NCI-H2029 treated with DMSO at 0.1 percent for 48 hours (cell line): ENCODE measurements around the gene SPTBN5.
A peak's percentile ranks its signal among the peaks of the same experiment; 100 is the strongest.

Experiments used
- DNase-seq: peaks from one replicate; lab custom pipeline; 2025; lab: John Stamatoyannopoulos, UW

SPTBN5 gene

DNA sequence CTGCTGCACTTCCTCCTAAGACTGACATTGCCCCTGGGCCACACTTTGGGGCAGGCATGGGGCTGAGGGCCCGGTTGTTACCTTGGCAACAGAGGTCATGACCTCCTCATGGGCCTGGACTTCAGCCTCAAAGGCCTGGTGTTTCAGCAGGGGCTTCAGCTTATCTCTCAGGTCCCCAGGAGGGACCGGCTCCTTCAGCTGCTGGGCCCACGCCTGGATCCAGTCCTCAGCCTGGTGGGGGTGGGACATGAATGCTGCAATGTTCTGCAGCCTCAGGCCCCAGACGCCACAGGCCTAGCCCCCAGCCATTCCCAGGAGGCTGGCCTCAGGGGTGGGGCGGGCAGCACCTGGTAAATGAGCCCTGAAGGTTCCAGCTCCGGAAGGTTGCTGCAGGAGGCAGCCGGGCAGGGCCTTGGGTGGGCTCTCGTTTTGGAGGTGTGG is 27.6 kb downstream of the SPTBN5 start:
- no peak for DNase-seq

DNA sequence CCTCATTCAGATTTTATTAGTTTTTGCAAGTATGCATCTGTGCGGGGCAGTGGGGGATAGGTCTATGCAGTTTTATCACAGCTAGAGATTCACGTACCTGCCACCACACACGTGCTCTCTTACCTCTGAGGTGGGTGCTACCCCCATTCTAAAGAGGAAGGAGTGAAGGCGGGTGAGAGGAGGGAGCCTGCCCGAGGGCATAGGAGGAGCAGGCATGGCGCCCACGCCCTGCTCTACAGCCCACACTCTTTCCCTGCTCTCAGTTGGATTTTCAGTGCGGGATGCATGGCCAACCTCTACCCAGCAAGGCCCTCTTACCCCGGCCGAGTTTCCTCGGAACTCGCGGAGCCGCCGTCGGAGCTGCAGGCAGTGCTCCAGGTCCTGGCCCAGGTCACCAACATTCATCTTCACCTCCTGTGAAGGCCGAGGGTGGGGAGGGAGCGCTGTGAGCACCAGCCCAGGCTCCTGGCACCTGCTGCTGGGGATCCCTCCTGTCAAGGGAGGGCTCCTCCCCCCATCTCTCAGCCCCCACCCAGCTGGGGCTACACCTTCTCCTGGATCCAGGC is 28.3 kb downstream of the SPTBN5 start:
- DNase-seq: no peak

DNA sequence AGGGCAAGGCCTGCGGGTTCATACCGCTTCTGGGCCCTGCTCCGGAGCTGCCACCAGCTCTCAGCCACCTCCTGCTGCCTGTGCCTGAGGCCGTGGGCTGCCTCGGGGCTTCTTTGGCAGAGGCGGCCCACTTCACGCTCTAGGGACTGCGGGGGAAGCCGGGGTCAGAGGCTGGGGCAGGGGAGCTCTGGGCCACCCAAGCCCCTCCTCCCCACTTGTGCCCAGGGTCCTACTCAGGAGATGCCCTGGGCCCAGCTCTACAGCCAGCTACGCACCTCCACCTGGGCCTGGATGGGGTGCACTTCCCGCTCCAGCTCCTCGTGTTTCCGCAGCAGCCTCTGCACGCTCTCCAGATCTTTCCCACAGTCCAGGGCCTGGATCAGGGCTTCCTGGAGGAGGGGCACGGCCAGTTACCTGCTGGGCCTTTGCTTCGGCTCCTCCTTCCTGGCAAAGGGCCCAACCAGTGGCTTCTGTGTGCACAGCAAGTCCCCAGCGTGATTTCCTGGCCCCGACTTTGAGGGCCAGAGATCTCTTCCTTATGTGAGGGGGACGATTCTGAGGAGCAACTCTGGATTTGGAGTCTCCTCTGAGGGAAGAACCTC is 31.2 kb downstream of the SPTBN5 start:
- DNase-seq: peak; percentile 16

DNA sequence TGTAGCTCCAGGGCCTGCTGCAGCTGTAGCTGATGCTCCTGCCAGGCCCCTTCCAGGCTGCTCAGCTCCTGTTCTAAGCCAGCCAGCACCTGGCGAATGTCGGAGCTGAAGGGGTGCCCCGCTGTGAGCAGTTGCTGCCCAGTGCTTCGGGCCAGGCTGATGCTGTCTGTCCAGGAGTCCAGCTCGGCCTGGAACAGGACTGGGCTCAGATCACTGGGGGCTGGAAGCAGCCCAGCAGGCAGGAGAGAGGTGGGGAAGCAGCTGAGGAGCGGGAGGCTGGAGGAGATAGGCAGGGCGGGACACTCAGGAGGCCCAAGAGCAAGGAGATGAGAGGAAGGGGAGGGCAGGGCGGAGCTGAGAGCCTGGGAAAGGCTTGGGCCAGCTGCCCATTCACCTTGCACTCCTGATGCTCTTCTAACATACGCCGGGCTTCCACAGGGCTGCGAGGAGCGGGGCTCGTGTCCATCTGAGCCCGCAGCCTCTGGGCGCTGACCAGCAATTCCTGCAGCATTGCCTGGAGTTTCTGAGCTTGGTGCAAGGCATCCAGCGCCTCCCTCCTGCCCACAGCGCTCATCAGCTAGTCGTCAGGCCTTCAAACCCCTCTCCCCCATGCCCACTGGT is 32.0 kb downstream of the SPTBN5 start:
- DNase-seq: no peak

DNA sequence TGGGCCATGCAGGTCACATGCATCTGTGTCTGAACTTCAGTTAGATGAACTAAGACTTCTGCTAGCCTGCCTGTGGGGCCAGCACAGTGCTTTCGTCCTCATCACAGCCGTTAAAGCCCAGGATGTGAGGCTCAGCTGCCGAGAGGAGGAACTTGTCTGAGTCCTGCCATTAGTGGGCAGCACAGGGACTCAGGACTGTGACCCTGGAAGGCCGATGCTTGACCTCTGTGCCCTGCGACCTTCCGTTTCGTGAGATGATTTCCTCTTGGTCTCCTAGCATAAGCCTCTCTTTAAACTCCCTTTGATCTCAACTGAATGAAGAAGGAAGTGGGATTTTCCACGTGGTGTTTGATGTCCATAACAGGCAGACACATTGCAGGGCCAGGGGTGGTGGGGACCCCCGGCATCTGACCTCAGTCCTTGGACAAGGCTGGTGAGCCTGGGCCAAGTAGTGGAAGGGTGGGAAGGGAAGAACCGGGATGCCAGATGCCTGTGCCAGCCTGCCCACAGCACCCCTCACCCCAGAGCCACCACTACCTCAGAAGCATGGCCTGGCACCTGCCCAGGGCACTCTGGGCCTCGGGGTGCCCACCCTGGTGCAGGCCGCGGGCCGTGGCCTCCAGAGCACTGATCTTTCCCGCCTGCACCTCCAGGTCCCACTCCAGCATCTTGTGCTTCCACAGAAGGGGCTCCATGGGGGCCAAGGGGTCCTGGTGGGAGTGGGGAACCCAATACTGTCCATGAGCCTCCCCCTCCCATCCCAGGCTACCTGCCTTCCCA is 33.6 kb downstream of the SPTBN5 start:
- no peak for DNase-seq

DNA sequence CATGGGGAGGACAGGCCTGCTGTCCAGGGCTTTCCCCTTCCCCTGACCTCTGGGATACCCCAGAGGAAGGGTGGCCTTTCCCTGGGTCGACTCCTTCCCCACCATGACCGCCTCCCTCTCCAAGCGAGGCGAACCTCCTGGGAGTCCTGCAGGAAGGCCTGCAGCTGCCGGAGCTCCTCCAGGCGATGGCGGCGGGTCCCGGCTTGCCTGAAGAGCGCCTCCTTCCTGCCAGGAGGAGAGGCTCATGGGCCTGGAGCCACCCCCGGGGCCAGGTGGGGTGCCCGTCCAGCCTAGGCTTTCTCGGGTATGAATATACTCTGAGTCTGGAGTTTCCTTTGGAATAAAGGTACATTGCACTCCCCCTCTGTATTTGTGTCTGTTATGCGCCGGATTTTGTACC is 35.1 kb downstream of the SPTBN5 start:
- no peak for DNase-seq

DNA sequence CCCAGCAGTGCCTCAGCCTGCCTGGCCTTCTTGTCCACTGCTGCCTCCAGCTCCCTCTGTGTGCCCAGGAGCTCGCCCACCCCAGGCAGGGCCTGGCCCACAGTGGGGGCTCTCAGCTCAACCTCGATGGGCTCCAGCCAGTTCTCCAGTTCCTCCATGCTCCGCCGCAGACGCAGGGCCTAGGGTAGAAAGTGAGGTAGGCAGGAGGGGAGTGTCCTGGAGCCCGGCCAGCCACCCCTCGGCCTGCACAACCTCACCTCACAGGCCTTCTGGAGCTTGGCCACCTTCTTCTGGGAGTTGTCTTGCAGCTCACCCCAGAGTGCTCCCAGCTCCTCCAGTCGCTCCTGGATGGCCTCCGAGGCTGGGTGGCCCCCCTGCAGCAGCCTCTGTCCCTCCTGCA is 36.5 kb downstream of the SPTBN5 start:
- no peak for DNase-seq

DNA sequence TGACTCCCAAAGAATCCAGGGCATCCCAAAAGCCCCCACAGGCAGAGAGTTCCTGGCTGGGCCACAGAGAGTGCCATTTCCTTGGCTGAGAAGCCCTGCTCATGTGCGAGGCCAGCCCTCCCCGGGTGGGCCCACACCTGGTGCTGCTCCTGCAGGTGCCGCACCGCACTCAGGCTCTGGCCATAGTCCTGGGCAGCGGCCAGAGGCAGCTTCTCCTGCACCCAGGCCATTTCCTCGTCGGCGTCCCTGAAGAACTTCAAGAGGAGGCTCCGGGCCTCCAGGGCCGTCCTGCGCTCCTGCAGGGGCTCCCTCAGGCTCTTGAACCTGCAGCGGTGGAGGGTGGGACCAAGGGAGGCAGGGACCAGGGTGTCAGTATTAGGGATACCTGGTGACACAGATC is 37.1 kb downstream of the SPTBN5 start:
- DNase-seq: no peak

DNA sequence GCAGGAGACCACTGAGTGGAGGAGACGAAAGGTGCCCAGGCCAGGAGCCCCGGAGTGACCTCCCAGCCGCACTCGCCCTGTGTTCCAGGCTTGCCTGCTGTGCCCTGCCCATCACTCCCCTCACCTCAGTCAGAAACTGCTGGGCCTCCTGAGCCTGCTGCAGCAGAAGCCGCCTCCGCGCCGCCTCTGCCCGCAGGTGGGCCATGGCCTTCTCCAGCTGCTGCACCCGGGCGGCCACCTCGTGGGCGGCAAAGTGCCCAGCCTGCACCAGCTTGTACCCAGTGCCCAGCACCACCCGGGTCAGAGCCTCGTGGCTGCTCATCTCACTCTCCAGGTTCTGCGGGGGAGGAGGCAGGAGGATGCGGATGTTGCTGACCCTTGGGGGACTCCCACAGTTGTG is 37.6 kb downstream of the SPTBN5 start:
- DNase-seq: no peak

DNA sequence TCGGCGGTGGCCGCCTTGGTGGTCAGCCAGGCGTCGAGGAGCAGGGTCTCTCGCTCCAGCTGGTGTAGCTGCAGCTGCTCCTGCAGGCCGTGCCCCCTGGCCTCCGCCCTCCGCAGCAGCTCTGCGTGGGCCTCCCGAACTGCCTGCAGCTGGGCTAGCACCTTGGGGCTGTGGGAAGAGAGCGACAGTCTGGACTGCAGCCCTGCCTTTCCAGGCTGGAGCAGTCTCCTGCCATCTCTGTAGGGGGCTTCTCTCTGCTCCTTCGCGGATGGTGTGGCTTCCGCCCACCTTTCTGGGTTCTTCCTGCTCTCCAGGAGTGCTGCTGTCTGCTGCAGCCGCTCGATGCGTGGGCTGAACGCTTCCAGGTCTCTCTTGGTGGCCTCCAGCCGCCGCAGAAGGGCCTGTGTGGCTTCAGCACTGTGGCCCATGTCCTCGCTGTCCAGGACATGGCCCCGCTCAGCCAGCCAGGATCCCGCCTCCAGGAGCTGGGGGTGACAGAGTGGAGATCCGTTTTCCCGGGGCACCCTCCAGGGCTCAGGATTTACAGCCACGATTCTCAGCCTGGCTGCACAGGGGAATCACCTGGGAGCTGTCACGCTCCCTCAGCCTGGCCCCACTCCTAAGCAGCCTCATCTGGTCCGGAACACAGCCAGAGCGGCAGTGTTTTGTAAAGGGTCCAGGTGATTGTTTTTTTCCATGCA is 38.4 kb downstream of the SPTBN5 start:
- no peak for DNase-seq

DNA sequence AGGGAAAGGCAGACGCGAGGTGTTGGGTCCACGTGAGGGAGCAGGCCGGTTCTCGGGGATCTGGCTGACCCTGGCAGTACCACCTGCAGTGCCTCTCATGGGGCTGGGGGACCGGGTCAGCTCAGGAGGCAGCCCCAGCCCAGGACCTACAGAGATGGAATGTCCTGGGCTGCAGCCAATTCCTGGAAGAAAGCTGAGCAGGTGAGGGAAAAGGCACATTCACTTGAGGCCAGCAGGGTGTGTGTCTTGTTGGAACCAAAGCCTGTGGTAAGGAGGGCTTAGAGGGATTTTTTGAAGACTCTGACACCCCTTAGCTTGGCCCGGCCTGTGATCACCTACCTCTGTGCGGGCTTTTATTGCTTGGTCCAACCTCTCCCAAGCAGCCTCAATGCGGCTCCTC is 39.4 kb downstream of the SPTBN5 start:
- no peak for DNase-seq

DNA sequence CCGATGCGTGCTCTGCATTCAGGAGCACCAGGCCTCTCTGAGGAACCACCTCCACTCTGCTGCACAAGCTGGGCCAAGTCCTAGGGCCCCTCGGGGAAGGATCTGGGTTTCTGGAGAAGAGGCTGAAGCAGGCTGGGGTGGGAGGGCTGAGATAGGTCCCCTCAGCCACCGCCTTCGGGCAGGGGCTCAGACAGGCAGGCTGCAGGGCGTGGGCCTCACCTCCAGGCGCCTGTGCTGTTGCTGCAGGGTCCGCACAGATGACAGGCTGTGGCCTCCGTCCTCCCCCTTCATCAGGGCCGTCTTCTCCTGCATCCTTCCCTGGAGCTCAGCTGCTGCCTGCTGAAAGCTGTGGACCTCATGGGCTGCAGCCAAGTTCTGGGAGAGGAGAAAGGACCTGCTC is 40.0 kb downstream of the SPTBN5 start:
- no peak for DNase-seq

DNA sequence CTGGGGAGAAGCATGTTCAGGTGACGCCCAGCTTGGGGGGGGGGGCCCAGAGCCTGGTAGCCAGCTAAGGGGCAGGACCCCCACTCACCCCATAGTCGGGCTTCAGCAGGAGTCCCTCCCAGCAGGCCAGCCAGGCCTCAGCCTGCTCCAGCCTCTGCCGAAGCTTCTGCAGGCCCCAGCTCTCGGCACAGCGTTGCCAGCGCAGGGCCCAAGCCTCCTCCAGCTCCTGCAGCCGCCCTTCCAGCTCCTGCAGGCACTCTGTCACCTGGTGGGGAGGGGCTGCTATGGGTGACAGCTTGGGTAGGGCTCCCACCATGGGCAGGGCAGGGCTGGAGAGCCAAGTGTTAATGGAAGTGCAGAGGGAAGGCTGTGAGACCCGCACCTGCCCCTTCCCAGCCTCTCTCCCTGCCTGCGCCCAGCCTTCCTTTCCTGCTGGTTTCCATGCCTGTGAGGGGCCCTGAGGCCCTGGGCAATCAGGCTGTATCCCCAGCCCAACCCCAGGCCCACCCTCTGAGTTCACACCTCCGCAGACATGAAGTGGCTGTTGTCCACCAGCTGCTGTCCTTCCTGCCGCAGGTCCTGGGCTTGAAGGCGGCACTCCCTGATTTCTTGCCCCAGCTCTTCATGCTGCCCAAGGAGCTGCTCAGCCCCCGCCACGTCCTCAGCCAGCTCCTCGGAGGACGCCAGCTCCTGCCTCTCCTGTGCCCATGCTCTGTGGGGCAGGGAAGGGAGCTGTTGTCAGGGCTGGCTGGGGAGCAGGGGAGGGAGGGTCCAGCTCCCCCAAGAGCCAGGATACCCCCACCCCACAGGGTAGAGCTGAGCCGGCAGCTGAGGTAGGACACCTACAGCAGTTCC is 40.9 kb downstream of the SPTBN5 start:
- DNase-seq: no peak

DNA sequence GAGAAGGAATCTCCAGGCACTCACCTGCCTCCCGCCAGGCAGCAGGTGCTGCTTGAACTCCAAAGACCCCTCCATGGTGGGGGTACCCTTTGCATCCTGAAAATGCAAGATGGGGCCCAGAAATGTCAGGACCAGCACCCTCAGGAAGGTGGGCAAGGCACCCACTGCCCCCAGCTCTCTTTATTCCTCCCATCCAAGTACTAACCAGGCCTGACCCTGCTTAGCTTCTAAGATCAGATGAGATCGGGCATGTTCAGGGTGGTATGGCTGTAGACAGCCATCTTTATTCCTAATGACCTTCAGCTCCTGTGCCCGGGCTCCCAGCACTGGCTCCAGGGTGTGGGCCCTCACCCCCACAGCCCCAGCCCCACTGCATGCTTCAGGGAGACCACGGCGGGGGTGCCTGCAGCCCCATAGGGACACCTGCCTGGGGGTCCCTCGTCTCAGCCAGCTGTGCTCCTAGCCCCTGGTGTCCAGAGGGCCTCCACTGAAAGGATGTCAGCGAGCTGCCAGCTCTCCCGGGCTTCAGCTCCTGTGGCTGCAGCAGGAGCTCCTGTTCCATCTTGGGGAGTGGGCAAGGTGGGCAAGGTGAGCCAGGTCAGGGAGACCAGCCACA is 42.0 kb downstream of the SPTBN5 start:
- DNase-seq: no peak

DNA sequence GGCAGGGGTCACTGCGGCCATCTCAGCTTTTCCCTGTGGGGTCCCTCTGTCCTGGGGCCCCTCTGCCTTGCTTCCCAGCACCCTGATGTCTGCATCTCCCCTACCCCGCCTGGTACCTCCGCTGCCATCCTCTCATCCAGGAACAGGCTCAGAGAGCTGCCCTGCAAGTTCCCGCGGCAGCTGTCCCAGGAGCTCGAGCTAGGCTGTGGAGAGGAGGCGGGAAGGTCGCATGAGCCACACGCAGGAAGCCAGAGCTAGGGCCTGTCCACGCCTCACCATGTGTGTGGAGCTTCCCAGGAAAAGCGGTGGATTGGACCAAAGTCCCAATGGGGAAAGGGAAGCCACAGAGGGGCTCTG is 42.7 kb downstream of the SPTBN5 start:
- no peak for DNase-seq

DNA sequence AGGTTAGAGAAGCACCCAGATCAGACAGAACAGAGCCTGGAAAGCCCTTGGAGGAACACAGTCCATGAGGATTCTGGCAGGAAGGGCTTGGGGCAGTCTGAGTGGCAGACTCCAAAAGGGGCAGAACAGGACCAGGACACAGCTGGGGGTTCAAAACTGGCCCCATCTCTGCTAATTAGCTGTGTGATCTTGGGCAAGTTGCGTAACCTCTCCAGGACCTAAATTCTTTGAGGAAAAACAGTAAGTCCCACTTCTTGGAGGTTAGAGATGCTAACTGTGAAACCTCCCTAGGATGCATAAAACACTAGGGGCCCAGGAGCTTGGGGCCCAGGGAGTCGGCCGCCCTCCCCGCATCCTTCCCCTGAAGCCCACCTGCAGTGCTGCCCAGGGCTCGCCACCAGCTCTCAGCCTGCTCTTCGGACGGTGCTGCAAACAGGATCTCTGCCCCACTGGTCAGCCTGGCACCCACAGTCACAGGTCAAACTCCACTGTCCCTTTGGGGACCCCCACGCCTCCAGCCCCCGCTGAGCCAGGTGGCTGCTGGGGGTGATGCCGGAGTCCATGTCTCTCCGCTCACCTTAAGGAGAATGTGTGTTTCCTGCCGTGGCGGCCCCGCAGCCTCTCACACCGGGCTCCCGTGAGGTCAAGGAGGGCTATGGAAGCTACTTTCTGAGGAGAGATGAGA is 43.2 kb downstream of the SPTBN5 start:
- no peak for DNase-seq

DNA sequence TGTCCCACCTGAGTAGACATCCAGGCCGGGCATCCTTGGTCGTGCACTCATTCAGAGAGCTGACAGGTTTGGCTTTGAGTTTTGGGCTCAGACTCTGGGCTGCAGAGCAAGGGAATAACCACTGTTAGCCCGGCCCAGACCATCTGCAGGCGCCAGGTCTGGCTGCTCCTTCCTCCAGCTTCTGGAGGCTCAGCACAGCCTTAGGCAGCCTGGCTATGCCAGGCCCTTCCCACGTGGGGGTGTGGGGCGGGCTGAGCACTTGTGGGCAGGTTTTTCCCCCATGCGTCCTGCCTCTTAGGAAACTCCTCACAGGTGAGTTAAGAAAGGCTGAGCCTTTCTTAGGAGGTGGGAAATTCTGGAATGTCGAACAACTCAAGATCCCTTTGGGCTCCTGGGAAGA is 44.0 kb downstream of the SPTBN5 start:
- DNase-seq: no peak

DNA sequence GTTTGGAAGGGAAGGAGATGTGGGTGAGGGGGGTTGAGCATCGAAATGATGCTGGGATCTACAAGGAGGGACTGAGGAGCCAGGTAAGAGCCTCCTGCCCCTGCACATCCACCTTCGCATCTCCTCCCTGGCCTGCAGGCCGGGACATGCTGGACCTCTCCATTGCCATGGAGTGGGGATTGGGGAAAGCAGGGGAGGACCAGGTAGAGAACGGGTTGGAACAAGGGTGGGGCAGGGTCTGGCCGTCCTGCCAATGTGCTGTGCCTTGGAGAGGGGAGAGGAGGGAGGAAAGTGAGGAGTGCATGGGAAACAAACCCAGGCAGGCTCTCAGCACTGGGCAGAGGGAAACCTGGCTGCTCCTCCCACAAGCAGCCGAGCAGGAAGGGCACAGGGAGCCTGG is 44.6 kb downstream of the SPTBN5 start:
- DNase-seq: no peak

DNA sequence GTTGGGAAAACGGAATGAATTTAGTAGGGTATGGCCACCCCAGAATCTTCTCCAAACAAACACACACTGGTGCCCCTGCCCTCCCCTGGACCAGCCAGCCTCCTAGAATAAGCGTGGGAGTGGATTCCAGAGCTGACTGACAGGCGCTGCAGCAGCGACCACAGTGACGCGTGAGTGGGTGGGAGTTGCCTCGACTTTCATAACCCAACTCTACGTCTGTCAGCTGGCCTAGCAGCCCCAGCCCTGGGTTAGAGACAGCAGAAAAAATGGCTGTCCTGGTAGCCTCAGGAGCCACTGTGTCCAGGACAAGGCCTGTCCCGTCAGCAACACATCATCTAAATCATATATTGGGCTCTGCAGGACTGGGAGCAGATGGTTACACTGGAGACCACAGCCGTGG is 45.2 kb downstream of the SPTBN5 start:
- no peak for DNase-seq

DNA sequence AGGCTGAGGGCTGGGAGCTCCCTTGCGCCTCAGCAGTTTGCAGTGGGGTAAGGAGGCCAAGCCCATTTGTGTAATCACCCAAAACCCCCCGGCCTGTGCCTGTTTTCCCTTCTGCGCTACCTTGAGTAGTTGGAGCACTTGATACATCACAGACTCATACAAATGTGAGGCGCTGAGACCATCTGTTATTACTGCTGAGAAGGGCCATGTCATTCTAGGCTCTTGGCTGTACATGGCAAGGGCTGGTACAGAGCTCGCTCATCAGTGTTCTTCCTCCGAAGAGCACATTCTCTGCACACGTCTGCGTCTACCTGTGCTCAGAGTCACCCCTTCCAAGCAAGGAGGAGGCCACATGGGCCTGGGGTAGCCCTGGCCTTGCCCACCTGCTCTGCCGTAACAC is 45.9 kb downstream of the SPTBN5 start:
- DNase-seq: no peak

DNA sequence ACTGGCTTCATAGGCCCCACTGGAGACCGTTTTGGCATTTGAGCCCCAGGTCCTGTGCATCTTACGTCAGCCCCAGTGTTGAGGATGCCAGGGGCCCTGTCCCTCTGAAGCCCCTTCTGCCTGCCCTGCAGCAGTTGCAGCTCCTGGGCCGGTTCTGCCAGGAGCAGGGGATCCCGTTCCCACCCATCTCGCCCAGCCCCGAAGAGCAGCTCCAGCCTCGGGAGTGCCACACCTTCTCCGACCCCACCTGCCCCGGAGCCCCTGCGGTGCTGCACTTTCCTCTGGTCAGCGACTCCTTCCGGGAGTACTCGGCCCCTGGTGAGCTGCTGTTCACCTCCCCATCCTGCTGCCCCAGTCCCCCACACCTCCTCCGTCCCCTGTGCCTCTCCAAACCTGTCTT is 46.6 kb downstream of the SPTBN5 start:
- no peak for DNase-seq
